Endodermal cell (in vitro differentiated cells): ENCODE measurements around the gene TMC4. TPM values are rescaled to one million over a fixed set of nuclear protein-coding genes. Genes with fewer than 3 reads are reported as not detected.

Experiments
- DNase-seq: peaks from one replicate; pipeline ENCODE4 v3.0.0-alpha.2; 2017
- H3K27ac ChIP-seq: 2 replicates; pipeline ENCODE4 v1.5.1; 2013; ENCODE audit warnings: mild to moderate bottlenecking, low read depth, low read length, moderate library complexity
- H3K27me3 ChIP-seq: 2 replicates; pipeline ENCODE4 v1.6.1; 2013; ENCODE audit warnings: mild to moderate bottlenecking, low read length, moderate library complexity; ENCODE audit not compliant: insufficient read depth, control insufficient read depth, poor library complexity, severe bottlenecking
- H3K36me3 ChIP-seq: 2 replicates; pipeline ENCODE4 v1.7.0; 2013; ENCODE audit warnings: mild to moderate bottlenecking, low read length, moderate library complexity; ENCODE audit not compliant: control insufficient read depth, insufficient read depth
- H3K4me1 ChIP-seq: one replicate; pipeline ENCODE4 v1.7.0; 2013; ENCODE audit warnings: low read length; ENCODE audit not compliant: control insufficient read depth, insufficient read depth
- H3K4me3 ChIP-seq: 2 replicates; pipeline ENCODE4 v1.5.1; 2013; ENCODE audit warnings: mild to moderate bottlenecking, low read length, moderate library complexity
- H3K9ac ChIP-seq: 2 replicates; pipeline ENCODE4 v1.6.1; 2013; ENCODE audit warnings: mild to moderate bottlenecking, low read length, moderate library complexity; ENCODE audit not compliant: poor library complexity, severe bottlenecking; ENCODE audit errors: extremely low read depth
- H3K9me3 ChIP-seq: 2 replicates; pipeline ENCODE4 v1.6.1; 2013; ENCODE audit warnings: mild to moderate bottlenecking, low read length, moderate library complexity; ENCODE audit not compliant: control insufficient read depth
- H3K27ac Mint-ChIP-seq: 2 replicates; pipeline ENCODE4 v1.8.0; 2020; ENCODE audit warnings: mixed read lengths
- H3K27me3 Mint-ChIP-seq: 2 replicates; pipeline ENCODE4 v1.8.0; 2021; ENCODE audit warnings: mild to moderate bottlenecking, mixed read lengths; ENCODE audit not compliant: insufficient read depth
- H3K36me3 Mint-ChIP-seq: 2 replicates; pipeline ENCODE4 v1.8.0; 2020; ENCODE audit warnings: low read depth, mixed read lengths
- H3K4me1 Mint-ChIP-seq: 2 replicates; pipeline ENCODE4 v1.8.0; 2020; ENCODE audit warnings: mixed read lengths
- H3K4me3 Mint-ChIP-seq: 2 replicates; pipeline ENCODE4 v1.8.0; 2020; ENCODE audit warnings: mild to moderate bottlenecking, moderate library complexity, mixed read lengths
- H3K9me3 Mint-ChIP-seq: 2 replicates; pipeline ENCODE4 v1.8.0; 2020; ENCODE audit warnings: mild to moderate bottlenecking, mixed read lengths
- WGBS, 2 experiments: methylation state at CpG; one replicate each; pipeline versions ENCODE4 v1.1.5 to v1.1.7; 2013; ENCODE audit warnings: missing lambda C conversion rate in 2 of 2, mixed read lengths in 1 of 2; ENCODE audit not compliant: insufficient coverage in 1 of 2, insufficient read length in 1 of 2; 5-methylcytosine and 5-hydroxymethylcytosine counted together
- total RNA-seq, 2 donors: library from RNA; stranded (reverse); fragmentation: NEBNext Ultra II Directional in 1 of 2; extraction: Animal tissue kit (Norgen Biotek cat#: 25700) in 1 of 2; gene quantifications; 2 replicates in 1 of 2; 3 replicates in 1 of 2; pipeline ENCODE4 v1.2.1, GENCODE V29; 2021
- TF ChIP-seq, protein P1 (sequence below): fragments of 200-600 bp; sonication (generic); conservative IDR thresholded peaks from 2 replicates; pipeline ENCODE4 v1.5.0; 2021; ENCODE audit warnings: antibody characterized with exemption, mild to moderate bottlenecking

TMC4 gene
- total RNA-seq, 2 donors from 2014 or later, result 32.7 to 46.6 TPM

DNA sequence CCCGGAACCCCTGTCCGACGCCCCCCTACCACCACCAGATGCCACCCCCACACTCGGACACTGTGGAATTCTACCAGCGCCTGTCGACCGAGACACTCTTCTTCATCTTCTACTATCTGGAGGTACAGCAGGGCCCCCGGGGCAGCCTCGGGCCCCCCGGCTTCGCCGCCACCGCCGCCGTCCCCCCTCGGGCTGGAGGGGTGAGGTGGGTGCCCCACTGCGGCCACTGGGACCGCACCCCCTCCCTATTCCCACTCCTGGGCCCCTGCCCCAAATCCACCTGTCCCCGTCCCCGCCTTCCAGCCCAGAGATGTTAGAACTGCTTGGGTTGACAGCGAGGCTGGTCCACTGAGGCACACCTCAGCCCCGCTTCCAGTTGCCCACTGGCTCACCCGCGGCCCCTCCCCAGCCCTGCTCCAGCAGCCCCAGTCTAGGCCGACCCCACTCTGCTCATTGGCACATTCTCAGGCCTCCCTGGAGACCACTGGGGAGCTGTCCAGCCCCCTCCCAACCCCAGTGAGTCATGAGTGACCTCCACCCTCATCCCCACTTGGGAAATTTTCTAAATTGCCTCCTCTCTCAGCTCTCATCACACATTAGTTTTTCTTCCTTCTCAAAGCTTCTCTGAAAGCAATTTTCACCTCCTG lies 20.0 kb downstream of the TMC4 start:
- Histone ChIP-seq H3K4me1 (no peaks in the 10 kb centered on the region), H3K36me3 (peaks cover 81% of the 10 kb centered on the region), H3K27ac (no peak overlapping the region), H3K9ac (no peak overlapping the region), H3K27me3 (no peaks in the 10 kb centered on the region), H3K9me3 (no peaks in the 10 kb centered on the region), H3K4me3 (no peak overlapping the region)
- no peaks in the 10 kb centered on the region for H3K9me3 Mint-ChIP-seq
- H3K27ac Mint-ChIP-seq, result no peak overlapping the region
- peaks cover 69% of the 10 kb centered on the region for H3K36me3 Mint-ChIP-seq
- H3K4me3 Mint-ChIP-seq, result no peak overlapping the region
- 96% methylated on average over 9 to 25 of the region's 25 CpGs for WGBS, 2 experiments
- no peaks in the 10 kb centered on the region for H3K4me1 Mint-ChIP-seq
- no peaks in the 10 kb centered on the region for H3K27me3 Mint-ChIP-seq
- DNase-seq, result no peak
- TF ChIP-seq, protein P1, sequence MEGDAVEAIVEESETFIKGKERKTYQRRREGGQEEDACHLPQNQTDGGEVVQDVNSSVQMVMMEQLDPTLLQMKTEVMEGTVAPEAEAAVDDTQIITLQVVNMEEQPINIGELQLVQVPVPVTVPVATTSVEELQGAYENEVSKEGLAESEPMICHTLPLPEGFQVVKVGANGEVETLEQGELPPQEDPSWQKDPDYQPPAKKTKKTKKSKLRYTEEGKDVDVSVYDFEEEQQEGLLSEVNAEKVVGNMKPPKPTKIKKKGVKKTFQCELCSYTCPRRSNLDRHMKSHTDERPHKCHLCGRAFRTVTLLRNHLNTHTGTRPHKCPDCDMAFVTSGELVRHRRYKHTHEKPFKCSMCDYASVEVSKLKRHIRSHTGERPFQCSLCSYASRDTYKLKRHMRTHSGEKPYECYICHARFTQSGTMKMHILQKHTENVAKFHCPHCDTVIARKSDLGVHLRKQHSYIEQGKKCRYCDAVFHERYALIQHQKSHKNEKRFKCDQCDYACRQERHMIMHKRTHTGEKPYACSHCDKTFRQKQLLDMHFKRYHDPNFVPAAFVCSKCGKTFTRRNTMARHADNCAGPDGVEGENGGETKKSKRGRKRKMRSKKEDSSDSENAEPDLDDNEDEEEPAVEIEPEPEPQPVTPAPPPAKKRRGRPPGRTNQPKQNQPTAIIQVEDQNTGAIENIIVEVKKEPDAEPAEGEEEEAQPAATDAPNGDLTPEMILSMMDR, result no peak

- H3K9ac ChIP-seq, result no peak overlapping the region
- TF ChIP-seq, protein P1, result no peak
- H3K27me3 ChIP-seq, result no peaks in the 10 kb centered on the region
- Mint-ChIP-seq H3K36me3 (peaks cover 70% of the 10 kb centered on the region), H3K9me3 (no peaks in the 10 kb centered on the region), H3K4me1 (no peaks in the 10 kb centered on the region), H3K27ac (no peak overlapping the region), H3K27me3 (no peaks in the 10 kb centered on the region), H3K4me3 (no peak overlapping the region)
- H3K4me3 ChIP-seq, result no peak overlapping the region
- H3K4me1 ChIP-seq, result no peaks in the 10 kb centered on the region
- no peaks in the 10 kb centered on the region for H3K9me3 ChIP-seq
- DNase-seq, result no peak
- peaks cover 87% of the 10 kb centered on the region for H3K36me3 ChIP-seq
- 94 to 97% methylated on average over 6 to 12 of the region's 12 CpGs for WGBS, 2 experiments
- H3K27ac ChIP-seq, result no peak overlapping the region
Measured at GRCh38 chr19:54152267-54152666, 20.7 kb downstream of the TMC4 start.

DNA sequence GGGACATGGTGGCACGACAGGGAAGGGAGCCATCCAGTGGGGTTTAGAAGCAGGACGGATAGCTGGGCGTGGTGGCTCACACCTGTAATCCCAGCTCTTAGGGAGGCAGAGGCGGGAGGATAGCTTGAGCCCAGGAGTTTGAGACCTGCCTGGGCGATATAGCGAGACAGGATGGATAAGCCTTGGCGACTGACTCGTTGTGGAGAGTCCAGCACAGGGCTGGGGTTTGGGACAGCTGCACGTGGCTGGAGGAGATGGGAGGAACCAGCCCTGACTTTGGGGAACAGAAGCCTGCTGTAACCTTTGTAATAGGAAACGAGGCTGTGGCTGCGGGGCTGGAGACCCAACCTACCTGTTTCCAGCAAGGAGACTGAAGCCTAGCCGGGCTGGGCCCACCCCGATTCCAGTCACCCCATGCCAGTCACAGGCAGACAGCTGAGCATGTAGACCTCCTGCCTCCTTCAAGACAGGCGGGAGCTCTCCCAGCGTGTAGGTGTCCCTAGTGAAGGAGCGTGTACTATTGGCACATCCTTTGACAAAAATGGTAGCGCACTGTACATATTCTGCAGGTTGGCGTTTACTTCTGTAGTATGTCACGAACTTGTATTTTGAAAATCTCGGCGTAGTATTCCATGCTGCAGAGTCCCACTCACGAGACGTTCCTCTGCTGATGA lies 21.5 kb downstream of the TMC4 start:
- Mint-ChIP-seq H3K36me3 (peaks cover 74% of the 10 kb centered on the region), H3K27ac (no peak overlapping the region)
- WGBS, 2 experiments, result 94 to 97% methylated on average over 20 to 23 of the region's 23 CpGs

More for the DNA sequence above, 21.5 kb downstream of the TMC4 start:
- no peaks in the 10 kb centered on the region for H3K9me3 Mint-ChIP-seq
- H3K4me3 Mint-ChIP-seq, result no peak overlapping the region
- no peaks in the 10 kb centered on the region for H3K4me1 ChIP-seq
- H3K9me3 ChIP-seq, result no peaks in the 10 kb centered on the region
- H3K9ac ChIP-seq, result no peak overlapping the region
- no peaks in the 10 kb centered on the region for H3K4me1 Mint-ChIP-seq
- peaks cover 89% of the 10 kb centered on the region for H3K36me3 ChIP-seq
- TF ChIP-seq, protein P1, result no peak
- no peak for DNase-seq
- H3K27ac ChIP-seq, result no peak overlapping the region
- no peak overlapping the region for H3K4me3 ChIP-seq
- no peaks in the 10 kb centered on the region for H3K27me3 ChIP-seq
- no peaks in the 10 kb centered on the region for H3K27me3 Mint-ChIP-seq
